ENCODE results near the gene ARVCF. TPM values are rescaled to one million over a fixed set of nuclear protein-coding genes. Genes with fewer than 3 reads are reported as not detected.

The ARVCF gene
- total and polyA plus RNA-seq, 4 donors = 10.0 to 23.4 (median 16.6) TPM

DNA sequence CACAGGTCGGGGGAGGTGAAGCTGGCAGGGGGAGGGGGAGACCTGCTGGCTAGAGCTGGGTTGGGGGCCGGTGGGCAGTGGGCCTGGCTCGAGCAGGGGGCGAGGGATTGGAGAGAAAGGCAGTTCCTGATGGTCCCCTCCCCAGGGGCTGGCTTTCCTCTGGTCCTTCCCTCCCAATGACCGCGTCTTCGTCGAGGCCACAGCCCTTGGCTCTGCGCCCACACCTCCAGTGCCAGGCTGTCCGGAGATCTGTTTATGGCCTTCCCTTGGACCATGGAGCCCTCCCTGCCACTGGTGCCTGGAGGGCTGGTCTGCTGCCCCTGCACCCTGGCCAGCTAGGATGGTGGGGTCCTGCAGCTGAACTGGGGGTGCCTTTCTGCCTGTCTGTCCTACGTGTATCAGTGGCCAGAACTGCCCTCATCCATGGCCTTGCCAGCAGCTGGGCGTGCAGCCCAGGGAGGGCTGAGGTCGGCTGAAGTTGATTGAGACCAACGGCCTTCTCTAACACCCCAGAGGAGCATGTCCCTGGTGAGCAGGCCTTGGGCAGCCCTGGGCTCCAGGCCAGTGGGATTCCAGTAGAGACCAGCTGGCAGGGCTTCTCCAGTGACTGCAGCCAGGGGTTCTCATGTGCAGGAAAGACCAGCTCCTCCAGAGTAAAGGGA is 16.6 kb upstream of the ARVCF start:
- no peak overlapping the region for H3K4me3 ChIP-seq
- H3K27ac ChIP-seq (ENCODE audit: low read depth in 1 of 2, low read length in 1 of 2) = peak overlapping the region in 1 of 2 donors; percentile 10
- peak in 1 of 3 donors; percentile 9 for DNase-seq
- H3K4me1 ChIP-seq (ENCODE audit: control insufficient read depth in 5 of 5, insufficient read depth in 5 of 5, low read length in 5 of 5) = peaks cover 0 to 22% (median 0%) of the 10 kb centered on the region in 5 donors
- TF ChIP-seq, protein P1, sequence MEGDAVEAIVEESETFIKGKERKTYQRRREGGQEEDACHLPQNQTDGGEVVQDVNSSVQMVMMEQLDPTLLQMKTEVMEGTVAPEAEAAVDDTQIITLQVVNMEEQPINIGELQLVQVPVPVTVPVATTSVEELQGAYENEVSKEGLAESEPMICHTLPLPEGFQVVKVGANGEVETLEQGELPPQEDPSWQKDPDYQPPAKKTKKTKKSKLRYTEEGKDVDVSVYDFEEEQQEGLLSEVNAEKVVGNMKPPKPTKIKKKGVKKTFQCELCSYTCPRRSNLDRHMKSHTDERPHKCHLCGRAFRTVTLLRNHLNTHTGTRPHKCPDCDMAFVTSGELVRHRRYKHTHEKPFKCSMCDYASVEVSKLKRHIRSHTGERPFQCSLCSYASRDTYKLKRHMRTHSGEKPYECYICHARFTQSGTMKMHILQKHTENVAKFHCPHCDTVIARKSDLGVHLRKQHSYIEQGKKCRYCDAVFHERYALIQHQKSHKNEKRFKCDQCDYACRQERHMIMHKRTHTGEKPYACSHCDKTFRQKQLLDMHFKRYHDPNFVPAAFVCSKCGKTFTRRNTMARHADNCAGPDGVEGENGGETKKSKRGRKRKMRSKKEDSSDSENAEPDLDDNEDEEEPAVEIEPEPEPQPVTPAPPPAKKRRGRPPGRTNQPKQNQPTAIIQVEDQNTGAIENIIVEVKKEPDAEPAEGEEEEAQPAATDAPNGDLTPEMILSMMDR (IDR thresholded peaks at IDR 0.05; ENCODE audit: control extremely low read depth, extremely low read depth) = no peak
- peaks cover 0 to 2% (median 0%) of the 10 kb centered on the region in 4 donors for H3K9me3 ChIP-seq (ENCODE audit: control insufficient read depth in 4 of 4, insufficient read depth in 3 of 4, low read length in 3 of 4)
- H3K36me3 ChIP-seq (ENCODE audit: control insufficient read depth in 4 of 4, insufficient read depth in 4 of 4, low read length in 4 of 4) = peaks cover 0 to 19% (median 3%) of the 10 kb centered on the region in 4 donors
- ATAC-seq (ENCODE audit: insufficient read depth, low FRiP score) = no peak
- no peaks in the 10 kb centered on the region for H3K27me3 ChIP-seq (ENCODE audit: control insufficient read depth in 3 of 3, insufficient read depth in 3 of 3, low read length in 2 of 3)
- WGBS, 2 donors = 69 to 87% methylated on average over 13 to 14 of the region's 14 CpGs
- no peak overlapping the region for H3K9ac ChIP-seq (ENCODE audit: insufficient read depth in 1 of 2, low read length in 2 of 2)

DNA sequence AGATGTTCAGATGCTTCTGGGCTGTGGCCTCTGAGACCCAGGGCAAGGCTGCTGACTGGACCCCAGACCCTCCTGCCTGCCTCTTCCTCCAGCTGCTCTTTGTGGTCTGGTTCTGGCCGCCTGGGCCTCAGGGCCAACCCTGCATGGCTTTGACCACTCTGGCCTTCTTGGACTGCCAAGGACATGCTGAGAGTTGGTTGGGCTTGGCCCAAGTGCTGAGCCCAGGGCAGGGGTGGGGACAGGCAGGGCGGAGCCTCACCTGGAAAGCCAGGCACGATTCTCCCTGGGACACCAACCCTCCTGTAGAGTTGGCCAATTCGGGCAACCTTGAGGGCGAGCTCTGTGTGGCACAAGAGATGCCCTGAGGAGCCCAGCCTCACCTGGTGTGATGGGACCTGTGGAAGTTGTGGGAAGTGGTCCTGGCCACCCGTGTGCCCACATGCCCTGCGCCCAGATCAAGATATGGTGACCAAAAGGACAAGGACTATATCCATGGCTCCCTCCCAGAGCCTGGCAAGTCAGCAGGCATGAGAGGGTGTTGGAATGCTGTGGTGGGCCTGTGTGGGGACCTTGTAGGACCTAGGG is 15.9 kb upstream of the ARVCF start:
- Histone ChIP-seq H3K36me3 (ENCODE audit: control insufficient read depth in 4 of 4, insufficient read depth in 4 of 4, low read length in 4 of 4) (peaks cover 0 to 18% (median 3%) of the 10 kb centered on the region in 4 donors), H3K9ac (ENCODE audit: insufficient read depth in 1 of 2, low read length in 2 of 2) (no peak overlapping the region), H3K9me3 (ENCODE audit: control insufficient read depth in 4 of 4, insufficient read depth in 3 of 4, low read length in 3 of 4) (peaks cover 0 to 2% (median 0%) of the 10 kb centered on the region in 4 donors), H3K27ac (ENCODE audit: low read depth in 1 of 2, low read length in 1 of 2) (peak overlapping the region in 1 of 2 donors; percentile 3), H3K4me3 (no peak overlapping the region), H3K4me1 (ENCODE audit: control insufficient read depth in 5 of 5, insufficient read depth in 5 of 5, low read length in 5 of 5) (peaks cover 0 to 22% (median 0%) of the 10 kb centered on the region in 5 donors), H3K27me3 (ENCODE audit: control insufficient read depth in 3 of 3, insufficient read depth in 3 of 3, low read length in 2 of 3) (no peaks in the 10 kb centered on the region)
- TF ChIP-seq, protein P1 (IDR thresholded peaks at IDR 0.05; ENCODE audit: control extremely low read depth, extremely low read depth) = no peak
- no peak for ATAC-seq (ENCODE audit: insufficient read depth, low FRiP score)
- DNase-seq = no peak
- 91 to 93% methylated on average over 7 of the region's 7 CpGs for WGBS, 2 donors

DNA sequence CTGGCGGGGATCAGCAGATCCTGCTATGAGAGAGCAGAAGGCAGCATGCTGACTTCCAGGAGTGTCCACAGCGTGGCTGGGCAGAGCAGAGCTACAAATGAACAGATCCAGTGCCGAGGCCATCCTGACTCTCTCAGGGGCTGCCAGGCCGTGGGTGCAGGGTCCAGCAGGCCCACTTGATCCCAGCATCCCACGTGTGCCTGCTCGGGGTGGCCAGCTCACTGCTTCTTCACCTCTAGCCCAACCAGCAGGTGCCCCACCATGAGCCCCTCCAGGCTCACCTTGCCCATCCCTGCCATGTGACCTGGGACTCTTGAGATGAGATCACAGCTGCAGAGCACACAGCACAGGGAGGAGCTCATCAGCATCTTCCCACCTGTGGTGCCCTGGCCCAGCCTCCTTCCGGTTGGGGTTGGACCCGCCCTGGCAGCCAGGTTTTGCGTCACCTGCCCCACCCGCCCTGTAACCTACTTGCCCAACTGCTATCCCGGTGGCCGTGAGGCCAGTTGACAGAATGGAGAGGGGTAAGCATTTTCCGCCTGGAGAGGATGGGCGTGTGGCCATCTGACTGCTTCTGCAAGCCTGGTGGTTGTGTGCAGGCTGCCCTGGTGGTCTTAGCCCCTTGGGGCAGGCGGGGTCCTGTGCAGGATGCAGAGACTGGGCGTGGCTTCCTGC is 15.2 kb upstream of the ARVCF start:
- Histone ChIP-seq H3K4me3 (no peak overlapping the region), H3K9me3 (ENCODE audit: control insufficient read depth in 4 of 4, insufficient read depth in 3 of 4, low read length in 3 of 4) (peaks cover 0 to 2% (median 0%) of the 10 kb centered on the region in 4 donors), H3K9ac (ENCODE audit: insufficient read depth in 1 of 2, low read length in 2 of 2) (no peak overlapping the region), H3K27ac (ENCODE audit: low read depth in 1 of 2, low read length in 1 of 2) (no peak overlapping the region), H3K4me1 (ENCODE audit: control insufficient read depth in 5 of 5, insufficient read depth in 5 of 5, low read length in 5 of 5) (peaks cover 0 to 22% (median 0%) of the 10 kb centered on the region in 5 donors), H3K36me3 (ENCODE audit: control insufficient read depth in 4 of 4, insufficient read depth in 4 of 4, low read length in 4 of 4) (peaks cover 0 to 14% (median 2%) of the 10 kb centered on the region in 4 donors), H3K27me3 (ENCODE audit: control insufficient read depth in 3 of 3, insufficient read depth in 3 of 3, low read length in 2 of 3) (no peaks in the 10 kb centered on the region)
- TF ChIP-seq, protein P1 (IDR thresholded peaks at IDR 0.05; ENCODE audit: control extremely low read depth, extremely low read depth) = no peak
- 75 to 84% methylated on average over 16 of the region's 16 CpGs for WGBS, 2 donors
- DNase-seq (no peak), ATAC-seq (ENCODE audit: insufficient read depth, low FRiP score) (no peak)

All from lung (tissue), 12 donors.